GM12878 (cell line): ENCODE results near the gene RFX1. TPM values are rescaled to one million over a fixed set of nuclear protein-coding genes. Genes with fewer than 3 reads are reported as not detected.

ENCODE experiments used
- ATAC-seq: fragments of 200-7000 bp; cut with Tn5 transposase; 3 replicates; pipeline ENCODE4 v1.9.1; 2020; ENCODE audit warnings: mild to moderate bottlenecking, moderate library complexity
- BruUV-seq: library from RNA; stranded (reverse); fragments of 400-500 nt; replicated peaks from 2 replicates; lab custom pipeline; 2021; lab: Mats Ljungman, UMichigan
- CTCF ChIA-PET: fragments of 300-600 bp; sonication (Branson Sonifier 250); formaldehyde crosslinking; extraction: SDS; loops from one replicate; lab custom pipeline; 2021; ENCODE audit warnings: inconsistent platforms; lab: Yijun Ruan, JAX
- POLR2A ChIA-PET: fragments of 350-600 bp; formaldehyde crosslinking; extraction: SDS; loops from one replicate; lab custom pipeline; 2021; ENCODE audit warnings: inconsistent platforms; lab: Charles Lee
- RAD21 ChIA-PET: fragments of 300-600 bp; sonication (Branson Sonifier 250); formaldehyde crosslinking; loops from one replicate; lab custom pipeline; 2023; ENCODE audit warnings: antibody characterized with exemption; ENCODE audit not compliant: unreplicated experiment; lab: Charles Lee
- SMC1A ChIA-PET: fragments of 300-600 bp; sonication (Branson Sonifier 250); formaldehyde crosslinking; loops from one replicate; lab custom pipeline; 2023; ENCODE audit not compliant: unreplicated experiment, uncharacterized antibody; lab: Charles Lee
- DNase-seq: peaks from one replicate; pipeline ENCODE4 v3.0.0-alpha.2; 2011; ENCODE audit warnings: low read depth, low spot score
- FAIRE-seq: peaks from 3 replicates; lab custom pipeline; 2011; peaks lifted over from hg19 to GRCh38; lab: Jason Lieb, UNC
- H2AFZ ChIP-seq: 2 replicates; pipeline ENCODE4 v1.6.0; 2011; ENCODE audit warnings: low read depth, low read length, control low read depth; ENCODE audit not compliant: control insufficient read depth
- H3K27ac ChIP-seq: 2 replicates; pipeline ENCODE4 v1.5.1; 2011; ENCODE audit warnings: control low read depth; ENCODE audit not compliant: control insufficient read depth, insufficient read depth
- H3K27me3 ChIP-seq, 2 experiments: replicated peaks in 1 of 2; 2 replicates each; pipeline versions ENCODE4 v1.6.0 to v1.6.1; 2011; ENCODE audit warnings: low read length in 1 of 2; ENCODE audit not compliant: control insufficient read depth in 2 of 2, insufficient read depth in 2 of 2
- H3K36me3 ChIP-seq, 2 experiments: 2 replicates each; pipeline ENCODE4 v1.5.1; 2011; ENCODE audit warnings: low read length in 1 of 2; ENCODE audit not compliant: control insufficient read depth in 2 of 2, insufficient read depth in 2 of 2
- H3K4me1 ChIP-seq: 2 replicates; pipeline ENCODE4 v1.6.1; 2011; ENCODE audit warnings: mild to moderate bottlenecking, low read length, moderate library complexity, mixed read lengths; ENCODE audit not compliant: control insufficient read depth, insufficient read depth
- H3K4me2 ChIP-seq: 2 replicates; pipeline ENCODE4 v1.6.0; 2011; ENCODE audit warnings: control low read depth; ENCODE audit not compliant: control insufficient read depth, insufficient read depth
- H3K4me3 ChIP-seq: fragments of 200-600 bp; sonication (generic); 2 replicates; pipeline ENCODE4 v1.5.1; 2016
- H3K79me2 ChIP-seq: 2 replicates; pipeline ENCODE4 v1.6.0; 2011; ENCODE audit warnings: low read length; ENCODE audit not compliant: control insufficient read depth, insufficient read depth
- H3K9ac ChIP-seq: 2 replicates; pipeline ENCODE4 v1.8.0; 2011; ENCODE audit warnings: low read length, control low read depth, mixed read lengths; ENCODE audit not compliant: control insufficient read depth, insufficient read depth
- H3K9me3 ChIP-seq: replicated peaks from 3 replicates; pipeline ENCODE4 v1.5.1; 2011; ENCODE audit warnings: mild to moderate bottlenecking, low read length; ENCODE audit not compliant: control insufficient read depth, insufficient read depth
- H4K20me1 ChIP-seq: 2 replicates; pipeline ENCODE4 v1.6.0; 2011; ENCODE audit not compliant: control insufficient read depth, insufficient read depth
- BRCA1 ChIP-seq: IDR thresholded peaks from 2 replicates; pipeline ENCODE4 v1.6.1; 2011; ENCODE audit warnings: low read depth, low read length, improper control_type of control experiment
- EGR1 ChIP-seq, 2 experiments: IDR thresholded peaks; 1 replicate in 1 of 2; 2 replicates in 1 of 2; pipeline ENCODE4 v1.6.1; 2011 to 2012; ENCODE audit warnings: low read depth in 2 of 2, low read length in 2 of 2, borderline replicate concordance in 1 of 2, mild to moderate bottlenecking in 1 of 2, moderate library complexity in 1 of 2
- EZH2 ChIP-seq: IDR thresholded peaks from 2 replicates; pipeline ENCODE4 v1.6.1; 2012; ENCODE audit warnings: low read depth, mild to moderate bottlenecking, control low read depth, inconsistent platforms, low read length, borderline replicate concordance; ENCODE audit not compliant: control insufficient read depth
- FOXK2 ChIP-seq: fragments of 450-650 bp; IDR thresholded peaks from 2 replicates; pipeline ENCODE4 v1.6.1; 2017; ENCODE audit warnings: mild to moderate bottlenecking, moderate library complexity
- MTA3 ChIP-seq: IDR thresholded peaks from 2 replicates; pipeline ENCODE4 v1.6.1; 2012; ENCODE audit warnings: low read length, inconsistent platforms, borderline replicate concordance
- NR2F1 ChIP-seq: fragments of 450-650 bp; conservative IDR thresholded peaks from 2 replicates; pipeline ENCODE4 v1.6.1; 2017; ENCODE audit warnings: mild to moderate bottlenecking
- POLR2A ChIP-seq: IDR thresholded peaks from 2 replicates; pipeline ENCODE4 v1.6.1; 2011; ENCODE audit warnings: low read depth, mild to moderate bottlenecking, low read length
- RB1 ChIP-seq: fragments of 450-650 bp; formaldehyde crosslinking; IDR thresholded peaks from 2 replicates; pipeline ENCODE4 v1.6.1; 2017; ENCODE audit warnings: mild to moderate bottlenecking, borderline replicate concordance
- SIX5 ChIP-seq: IDR thresholded peaks from 2 replicates; pipeline ENCODE4 v1.6.1; 2011; ENCODE audit warnings: mild to moderate bottlenecking, low read depth, low read length, moderate library complexity; ENCODE audit not compliant: severe bottlenecking
- SMARCA5 ChIP-seq: fragments of 450-650 bp; IDR thresholded peaks from 2 replicates; pipeline ENCODE4 v1.6.1; 2017; ENCODE audit warnings: mild to moderate bottlenecking
- ZNF217 ChIP-seq: fragments of 450-650 bp; IDR thresholded peaks from 2 replicates; pipeline ENCODE4 v1.6.1; 2017; ENCODE audit warnings: antibody characterized with exemption, mild to moderate bottlenecking
- ZNF622 ChIP-seq: fragments of 450-650 bp; IDR thresholded peaks from 2 replicates; pipeline ENCODE4 v1.6.1; 2017; ENCODE audit warnings: mild to moderate bottlenecking, inconsistent platforms
- WGBS: methylation state at CpG from one replicate; pipeline ENCODE4 v1.1.6; 2016; ENCODE audit warnings: low lambda C conversion rate; ENCODE audit not compliant: insufficient replicate concordance, insufficient coverage; ENCODE audit errors: missing lambda C conversion rate; 5-methylcytosine and 5-hydroxymethylcytosine counted together
- in situ Hi-C: fragments of 300-500 bp; cut with MboI; formaldehyde crosslinking; loops from 9 replicates; pipeline ENCODE4 v1.14.3; 2018; ENCODE audit warnings: mixed read lengths
- intact Hi-C: fragments of 100-400 bp; cut with micrococcal nuclease; formaldehyde crosslinking; loops from one replicate; pipeline ENCODE4 v1.14.2; 2022; ENCODE audit not compliant: unreplicated experiment
- polyA plus RNA-seq, 11 experiments: library from polyadenylated mRNA; depleted of rRNA in 4 of 11; unstranded in 6 of 11; stranded (reverse) in 5 of 11; fragments of >200 nt; fragmentation: Nextera tagmentation in 4 of 11; fragmentation: Illumina TruSeq in 1 of 11; extraction: Ambion mirVana in 4 of 11; extraction: Trizol in 1 of 11; gene quantifications; 1 replicate in 1 of 11; 2 replicates in 10 of 11; pipeline versions ENCODE4 v1.2.1 to v1.2.3, GENCODE V29; 2011 to 2016; ENCODE audit warnings: inconsistent platforms in 2 of 11, missing spikeins in 2 of 11, low read depth in 1 of 11
- total RNA-seq, 4 experiments: library from RNA; depleted of rRNA in 3 of 4; stranded (reverse); fragments of >200 nt in 3 of 4; fragmentation: Illumina TruSeq in 1 of 4; extraction: Trizol in 1 of 4; gene quantifications; 2 replicates each; pipeline versions ENCODE4 v1.2.1 to v1.2.3, GENCODE V29; 2013 to 2021
- TF ChIP-seq, protein P1 (sequence below): fragments of 450-650 bp; formaldehyde crosslinking; IDR thresholded peaks from 2 replicates; pipeline ENCODE4 v1.4.0; 2020; ENCODE audit warnings: mild to moderate bottlenecking, moderate library complexity

RFX1 gene
- total and polyA plus RNA-seq, 10 of the 15 experiments (the other 5 are each of a cell fraction or from before 2014, with no cell fraction given): 0.05 to 11.0 (median 1.5) TPM

DNA sequence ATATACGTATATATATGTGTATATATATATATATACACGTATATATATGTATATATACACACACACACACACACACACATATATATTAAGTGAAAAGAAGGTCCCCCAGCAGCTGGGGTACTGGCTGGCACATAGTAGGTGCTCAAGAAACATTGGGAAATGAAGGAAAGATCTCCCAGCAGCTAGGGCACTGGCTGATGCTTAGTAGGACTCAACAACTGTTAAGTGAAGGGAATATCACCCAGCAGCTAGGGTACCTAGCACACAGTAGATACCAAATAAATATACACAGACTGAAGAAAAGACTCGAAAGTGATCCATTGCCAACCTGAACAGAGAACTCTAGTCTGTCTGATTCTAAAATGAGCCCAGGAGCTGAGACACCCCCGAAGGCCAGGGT lies 80.1 kb downstream of the RFX1 start:
- H3K4me1 ChIP-seq: no peaks in the 10 kb centered on the region
- SMC1A ChIA-PET: interaction anchor here (1.2 to 1.4 kb wide), 3 partner anchors 13 to 117 kb away, joined by 3 read pairs; partner anchors contain the start of gene PODNL1
- no peak overlapping the region for H2AFZ ChIP-seq
- intact Hi-C loops (no loop called here), in situ Hi-C loops (no loop called here)
- RAD21 ChIA-PET: no interaction called here
- no peaks in the 10 kb centered on the region for H3K27me3 ChIP-seq
- CTCF ChIA-PET: interaction anchor here (0.6 kb wide), 1 partner anchor 200 kb away, joined by 4 read pairs; no protein-coding TSS in a partner anchor
- H3K36me3 ChIP-seq: peaks cover 3 to 5% of the 10 kb centered on the region in 2 experiments; a peak in 3 of 4 replicates
- H3K9me3 ChIP-seq: peaks cover 2% of the 10 kb centered on the region
- no peak overlapping the region for H3K4me2 ChIP-seq
- H4K20me1 ChIP-seq: no peaks in the 10 kb centered on the region
- no TSS peak for BruUV-seq
- TF ChIP-seq NR2F1 (no peak), ZNF622 (no peak), SIX5 (no peak), SMARCA5 (no peak), BRCA1 (no peak), FOXK2 (no peak), MTA3 (no peak), ZNF217 (no peak)
- TF ChIP-seq, all 136 proteins: peak for 0
- whole genome bisulfite sequencing: 46% methylated on average over 3 of the region's 4 CpGs
- no peaks in the 10 kb centered on the region for H3K79me2 ChIP-seq
- ATAC-seq: no peak
- no peak for FAIRE-seq
- no peak overlapping the region for H3K27ac ChIP-seq
- H3K4me3 ChIP-seq: no peak overlapping the region
- DNase-seq: no peak
- H3K9ac ChIP-seq: no peak overlapping the region
- POLR2A ChIA-PET: no interaction called here

DNA sequence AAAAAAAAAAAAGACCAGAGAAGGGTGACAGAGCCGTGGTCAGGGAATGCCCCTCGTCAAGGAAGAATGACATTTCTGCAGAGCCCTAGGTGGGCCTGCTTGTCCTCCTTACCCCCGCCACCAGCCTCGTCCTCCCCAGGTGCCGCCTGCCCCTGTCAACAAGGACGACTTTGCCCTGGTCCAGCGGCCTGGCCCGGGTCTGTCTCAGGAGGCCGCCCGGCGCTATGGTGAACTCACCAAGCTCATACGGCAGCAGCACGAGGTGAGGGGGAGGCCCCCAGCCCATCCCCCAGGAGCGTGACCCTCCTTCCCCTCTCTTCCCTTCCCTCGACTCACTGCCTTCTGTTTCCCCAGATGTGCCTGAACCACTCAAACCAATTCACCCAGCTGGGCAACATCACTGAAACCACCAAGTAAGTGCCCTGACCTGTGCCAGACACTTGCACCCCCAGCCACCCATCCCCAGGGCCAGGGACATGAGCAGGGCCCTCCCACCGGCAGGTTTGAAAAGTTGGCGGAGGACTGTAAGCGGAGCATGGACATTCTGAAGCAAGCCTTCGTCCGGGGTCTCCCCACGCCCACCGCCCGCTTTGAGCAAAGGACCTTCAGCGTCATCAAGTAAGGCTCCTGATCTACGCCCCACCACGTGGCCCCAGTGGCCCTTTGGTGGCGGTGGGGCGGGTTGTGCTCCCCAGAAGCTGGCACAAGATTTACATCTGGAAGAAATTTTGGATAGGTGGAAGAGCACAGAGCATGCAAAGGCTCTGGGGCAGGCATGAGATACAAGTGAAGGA lies 82.7 kb downstream of the RFX1 start:
- Histone ChIP-seq H3K9me3 (peaks cover 7% of the 10 kb centered on the region), H3K79me2 (no peaks in the 10 kb centered on the region), H4K20me1 (no peaks in the 10 kb centered on the region), H3K27me3 (no peaks in the 10 kb centered on the region), H3K4me1 (no peaks in the 10 kb centered on the region), H3K4me2 (no peak overlapping the region), H3K36me3 (peaks cover 8 to 11% of the 10 kb centered on the region in 2 experiments; a peak in 3 of 4 replicates), H2AFZ (no peak overlapping the region), H3K9ac (no peak overlapping the region), H3K4me3 (no peak overlapping the region), H3K27ac (no peak overlapping the region)
- ChIA-PET RAD21 (no interaction called here), POLR2A (no interaction called here), CTCF (no interaction called here), SMC1A (no interaction called here)
- in situ Hi-C loops: no loop called here
- WGBS: 95% methylated on average over 25 of the region's 28 CpGs
- intact Hi-C loops: no loop called here
- DNase-seq (no peak), ATAC-seq (no peak), FAIRE-seq (no peak)
- no TSS peak for BruUV-seq
- TF ChIP-seq EGR1 (IDR thresholded peaks at IDR 0.05; ENCODE audit: borderline replicate concordance in 1 of 2, low read depth in 2 of 2, low read length in 2 of 2): no peak
- TF ChIP-seq BRCA1: no peak
- no peak for TF ChIP-seq EZH2
- TF ChIP-seq RB1: no peak
- TF ChIP-seq, protein P1, sequence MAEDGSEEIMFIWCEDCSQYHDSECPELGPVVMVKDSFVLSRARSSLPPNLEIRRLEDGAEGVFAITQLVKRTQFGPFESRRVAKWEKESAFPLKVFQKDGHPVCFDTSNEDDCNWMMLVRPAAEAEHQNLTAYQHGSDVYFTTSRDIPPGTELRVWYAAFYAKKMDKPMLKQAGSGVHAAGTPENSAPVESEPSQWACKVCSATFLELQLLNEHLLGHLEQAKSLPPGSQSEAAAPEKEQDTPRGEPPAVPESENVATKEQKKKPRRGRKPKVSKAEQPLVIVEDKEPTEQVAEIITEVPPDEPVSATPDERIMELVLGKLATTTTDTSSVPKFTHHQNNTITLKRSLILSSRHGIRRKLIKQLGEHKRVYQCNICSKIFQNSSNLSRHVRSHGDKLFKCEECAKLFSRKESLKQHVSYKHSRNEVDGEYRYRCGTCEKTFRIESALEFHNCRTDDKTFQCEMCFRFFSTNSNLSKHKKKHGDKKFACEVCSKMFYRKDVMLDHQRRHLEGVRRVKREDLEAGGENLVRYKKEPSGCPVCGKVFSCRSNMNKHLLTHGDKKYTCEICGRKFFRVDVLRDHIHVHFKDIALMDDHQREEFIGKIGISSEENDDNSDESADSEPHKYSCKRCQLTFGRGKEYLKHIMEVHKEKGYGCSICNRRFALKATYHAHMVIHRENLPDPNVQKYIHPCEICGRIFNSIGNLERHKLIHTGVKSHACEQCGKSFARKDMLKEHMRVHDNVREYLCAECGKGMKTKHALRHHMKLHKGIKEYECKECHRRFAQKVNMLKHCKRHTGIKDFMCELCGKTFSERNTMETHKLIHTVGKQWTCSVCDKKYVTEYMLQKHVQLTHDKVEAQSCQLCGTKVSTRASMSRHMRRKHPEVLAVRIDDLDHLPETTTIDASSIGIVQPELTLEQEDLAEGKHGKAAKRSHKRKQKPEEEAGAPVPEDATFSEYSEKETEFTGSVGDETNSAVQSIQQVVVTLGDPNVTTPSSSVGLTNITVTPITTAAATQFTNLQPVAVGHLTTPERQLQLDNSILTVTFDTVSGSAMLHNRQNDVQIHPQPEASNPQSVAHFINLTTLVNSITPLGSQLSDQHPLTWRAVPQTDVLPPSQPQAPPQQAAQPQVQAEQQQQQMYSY: no peak
- no peak for TF ChIP-seq POLR2A
